Measurements from ENCODE around the gene GRIK2. TPM values are rescaled to one million over a fixed set of nuclear protein-coding genes. Genes with fewer than 3 reads are reported as not detected.
A peak's percentile ranks its signal among the peaks of the same experiment; 100 is the strongest.

GRIK2 gene
- total RNA-seq, 1 donor from 2014 or later = 2.5 TPM

GRCh38 chr6:101453221-101453620, 59.7 kb downstream of the GRIK2 start:
- no peaks in the 10 kb centered on the region for H3K27me3 ChIP-seq (ENCODE audit: insufficient read depth, low read length)
- no peaks in the 10 kb centered on the region for H3K9me3 ChIP-seq (ENCODE audit: insufficient read depth, low read depth, low read length)
- no peaks in the 10 kb centered on the region for H3K4me1 ChIP-seq (ENCODE audit: insufficient read depth, low read length)
- H3K4me2 ChIP-seq (ENCODE audit: low read length) = no peak overlapping the region
- no peaks in the 10 kb centered on the region for H3K36me3 Mint-ChIP-seq (ENCODE audit: low read depth, unreplicated experiment)
- no peak overlapping the region for H3K9ac ChIP-seq (ENCODE audit: low read length)
- H2AFZ ChIP-seq (ENCODE audit: low read depth, low read length) = no peak overlapping the region
- H3K4me3 ChIP-seq (ENCODE audit: insufficient read depth, low read depth, low read length) = no peak overlapping the region
- no peak overlapping the region for H3K4me3 Mint-ChIP-seq (ENCODE audit: unreplicated experiment)
- no peaks in the 10 kb centered on the region for H3K4me1 Mint-ChIP-seq (ENCODE audit: low read depth, unreplicated experiment)
- H3K79me2 ChIP-seq (ENCODE audit: insufficient read depth, low read length) = no peaks in the 10 kb centered on the region
- DNase-seq (ENCODE audit: low read depth) (no peak), FAIRE-seq (no peak)
- no peaks in the 10 kb centered on the region for H3K36me3 ChIP-seq (ENCODE audit: insufficient read depth, low read length)
- no peaks in the 10 kb centered on the region for H3K27me3 Mint-ChIP-seq (ENCODE audit: low read depth, unreplicated experiment)
- no peak for TF ChIP-seq EZH2 (IDR thresholded peaks at IDR 0.05; ENCODE audit: insufficient read depth, low read length)
- no peak for TF ChIP-seq CTCF (IDR thresholded peaks at IDR 0.05; ENCODE audit: insufficient read depth, low read depth, low read length)
- H3K9me3 Mint-ChIP-seq (ENCODE audit: unreplicated experiment) = no peaks in the 10 kb centered on the region
- H4K20me1 ChIP-seq (ENCODE audit: insufficient read depth, low read length) = no peaks in the 10 kb centered on the region
- H3K27ac Mint-ChIP-seq (ENCODE audit: unreplicated experiment) = no peak overlapping the region
- no peak overlapping the region for H3K27ac ChIP-seq (ENCODE audit: low read depth, low read length)

- DNase-seq (ENCODE audit: low read depth) = no peak
- Histone ChIP-seq H4K20me1 (ENCODE audit: insufficient read depth, low read length) (no peaks in the 10 kb centered on the region), H3K27me3 (ENCODE audit: insufficient read depth, low read length) (no peaks in the 10 kb centered on the region), H3K36me3 (ENCODE audit: insufficient read depth, low read length) (no peaks in the 10 kb centered on the region), H3K4me3 (ENCODE audit: insufficient read depth, low read depth, low read length) (no peak overlapping the region), H2AFZ (ENCODE audit: low read depth, low read length) (no peak overlapping the region), H3K9ac (ENCODE audit: low read length) (no peak overlapping the region), H3K9me3 (ENCODE audit: insufficient read depth, low read depth, low read length) (no peaks in the 10 kb centered on the region), H3K4me2 (ENCODE audit: low read length) (no peak overlapping the region), H3K79me2 (ENCODE audit: insufficient read depth, low read length) (no peaks in the 10 kb centered on the region), H3K27ac (ENCODE audit: low read depth, low read length) (no peak overlapping the region), H3K4me1 (ENCODE audit: insufficient read depth, low read length) (no peaks in the 10 kb centered on the region)
- no peaks in the 10 kb centered on the region for H3K27me3 Mint-ChIP-seq (ENCODE audit: low read depth, unreplicated experiment)
- no peak overlapping the region for H3K27ac Mint-ChIP-seq (ENCODE audit: unreplicated experiment)
- H3K4me3 Mint-ChIP-seq (ENCODE audit: unreplicated experiment) = no peak overlapping the region
- TF ChIP-seq EZH2 (IDR thresholded peaks at IDR 0.05; ENCODE audit: insufficient read depth, low read length) = no peak
- no peak for TF ChIP-seq CTCF (IDR thresholded peaks at IDR 0.05; ENCODE audit: insufficient read depth, low read depth, low read length)
- H3K9me3 Mint-ChIP-seq (ENCODE audit: unreplicated experiment) = no peaks in the 10 kb centered on the region
- H3K4me1 Mint-ChIP-seq (ENCODE audit: low read depth, unreplicated experiment) = no peaks in the 10 kb centered on the region
- H3K36me3 Mint-ChIP-seq (ENCODE audit: low read depth, unreplicated experiment) = no peaks in the 10 kb centered on the region
- FAIRE-seq = no peak
These were observed 60.7 kb downstream of the GRIK2 start for GRCh38 chr6:101454106-101454676.

- no peaks in the 10 kb centered on the region for H3K9me3 ChIP-seq (ENCODE audit: insufficient read depth, low read depth, low read length)
- no peak overlapping the region for H3K4me3 Mint-ChIP-seq (ENCODE audit: unreplicated experiment)
- DNase-seq (ENCODE audit: low read depth) (peak; percentile 10), FAIRE-seq (no peak)
- H3K4me1 Mint-ChIP-seq (ENCODE audit: low read depth, unreplicated experiment) = no peaks in the 10 kb centered on the region
- H3K4me2 ChIP-seq (ENCODE audit: low read length) = no peak overlapping the region
- H3K4me1 ChIP-seq (ENCODE audit: insufficient read depth, low read length) = no peaks in the 10 kb centered on the region
- no peak overlapping the region for H2AFZ ChIP-seq (ENCODE audit: low read depth, low read length)
- peaks cover 2% of the 10 kb centered on the region for H3K9me3 Mint-ChIP-seq (ENCODE audit: unreplicated experiment)
- no peaks in the 10 kb centered on the region for H4K20me1 ChIP-seq (ENCODE audit: insufficient read depth, low read length)
- H3K9ac ChIP-seq (ENCODE audit: low read length) = no peak overlapping the region
- no peaks in the 10 kb centered on the region for H3K79me2 ChIP-seq (ENCODE audit: insufficient read depth, low read length)
- no peak overlapping the region for H3K27ac ChIP-seq (ENCODE audit: low read depth, low read length)
- no peak overlapping the region for H3K4me3 ChIP-seq (ENCODE audit: insufficient read depth, low read depth, low read length)
- no peaks in the 10 kb centered on the region for H3K36me3 ChIP-seq (ENCODE audit: insufficient read depth, low read length)
- no peak overlapping the region for H3K27ac Mint-ChIP-seq (ENCODE audit: unreplicated experiment)
- no peaks in the 10 kb centered on the region for H3K27me3 Mint-ChIP-seq (ENCODE audit: low read depth, unreplicated experiment)
- TF ChIP-seq CTCF (IDR thresholded peaks at IDR 0.05; ENCODE audit: insufficient read depth, low read depth, low read length) (no peak), EZH2 (IDR thresholded peaks at IDR 0.05; ENCODE audit: insufficient read depth, low read length) (no peak)
- no peaks in the 10 kb centered on the region for H3K36me3 Mint-ChIP-seq (ENCODE audit: low read depth, unreplicated experiment)
- H3K27me3 ChIP-seq (ENCODE audit: insufficient read depth, low read length) = no peaks in the 10 kb centered on the region
These were observed 64.8 kb downstream of the GRIK2 start for GRCh38 chr6:101458336-101458735.
